Neural crest cell (in vitro differentiated cells): ENCODE data around the gene SP3. TPM values are rescaled to one million over a fixed set of nuclear protein-coding genes. Genes with fewer than 3 reads are reported as not detected.

Experiments used
- DNase-seq: peaks from one replicate; pipeline ENCODE4 v3.0.0; 2021; ENCODE audit warnings: low read depth, mixed read lengths, low spot score
- H3K27ac Mint-ChIP-seq: one replicate; pipeline ENCODE4 v1.8.0; 2021; ENCODE audit warnings: mild to moderate bottlenecking, mixed read lengths; ENCODE audit not compliant: unreplicated experiment
- H3K27me3 Mint-ChIP-seq: 2 replicates; pipeline ENCODE4 v1.8.0; 2021; ENCODE audit warnings: low read depth, mild to moderate bottlenecking, mixed read lengths
- H3K36me3 Mint-ChIP-seq: 2 replicates; pipeline ENCODE4 v1.8.0; 2021; ENCODE audit warnings: low read depth, mild to moderate bottlenecking, mixed read lengths
- H3K4me1 Mint-ChIP-seq: 2 replicates; pipeline ENCODE4 v1.8.0; 2021; ENCODE audit warnings: mixed read lengths
- H3K4me3 Mint-ChIP-seq: one replicate; pipeline ENCODE4 v1.8.0; 2021; ENCODE audit warnings: mild to moderate bottlenecking, mixed read lengths
- H3K9me3 Mint-ChIP-seq: 2 replicates; pipeline ENCODE4 v1.8.0; 2021; ENCODE audit warnings: mixed read lengths
- total RNA-seq: library from RNA; stranded (reverse); gene quantifications from 2 replicates; pipeline ENCODE4 v1.2.1, GENCODE V29; 2021
- TF ChIP-seq, protein P1 (sequence below): fragments of 200-600 bp; sonication (generic); conservative IDR thresholded peaks from 2 replicates; pipeline ENCODE4 v1.5.0; 2021; ENCODE audit warnings: antibody characterized with exemption, mild to moderate bottlenecking

Gene SP3
- total RNA-seq, 1 donor from 2014 or later, result 105 TPM

DNA sequence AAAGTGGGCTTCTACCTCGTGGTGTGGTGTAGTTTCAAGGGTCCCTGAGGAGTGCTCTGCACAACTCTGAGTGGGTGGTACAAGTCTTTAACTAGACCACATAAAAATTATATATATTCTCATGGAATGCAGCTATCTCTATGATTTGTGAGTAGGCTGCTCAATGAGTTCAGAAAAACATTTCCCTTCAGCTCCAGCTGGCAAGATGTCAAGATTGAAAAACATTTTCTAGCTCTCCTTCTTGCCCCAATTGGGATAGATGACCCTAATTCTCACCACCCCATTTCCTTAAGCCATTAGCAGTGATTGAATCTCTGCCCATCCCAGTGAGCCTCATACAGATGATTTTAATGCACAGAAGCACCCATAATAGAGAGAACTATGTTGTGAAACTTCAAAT lies 28.3 kb upstream of the SP3 start:
- H3K4me1 Mint-ChIP-seq, result no peaks in the 10 kb centered on the region
- no peak overlapping the region for H3K27ac Mint-ChIP-seq
- no peak overlapping the region for H3K4me3 Mint-ChIP-seq
- H3K27me3 Mint-ChIP-seq, result peaks cover 4% of the 10 kb centered on the region
- no peaks in the 10 kb centered on the region for H3K9me3 Mint-ChIP-seq
- TF ChIP-seq, protein P1, sequence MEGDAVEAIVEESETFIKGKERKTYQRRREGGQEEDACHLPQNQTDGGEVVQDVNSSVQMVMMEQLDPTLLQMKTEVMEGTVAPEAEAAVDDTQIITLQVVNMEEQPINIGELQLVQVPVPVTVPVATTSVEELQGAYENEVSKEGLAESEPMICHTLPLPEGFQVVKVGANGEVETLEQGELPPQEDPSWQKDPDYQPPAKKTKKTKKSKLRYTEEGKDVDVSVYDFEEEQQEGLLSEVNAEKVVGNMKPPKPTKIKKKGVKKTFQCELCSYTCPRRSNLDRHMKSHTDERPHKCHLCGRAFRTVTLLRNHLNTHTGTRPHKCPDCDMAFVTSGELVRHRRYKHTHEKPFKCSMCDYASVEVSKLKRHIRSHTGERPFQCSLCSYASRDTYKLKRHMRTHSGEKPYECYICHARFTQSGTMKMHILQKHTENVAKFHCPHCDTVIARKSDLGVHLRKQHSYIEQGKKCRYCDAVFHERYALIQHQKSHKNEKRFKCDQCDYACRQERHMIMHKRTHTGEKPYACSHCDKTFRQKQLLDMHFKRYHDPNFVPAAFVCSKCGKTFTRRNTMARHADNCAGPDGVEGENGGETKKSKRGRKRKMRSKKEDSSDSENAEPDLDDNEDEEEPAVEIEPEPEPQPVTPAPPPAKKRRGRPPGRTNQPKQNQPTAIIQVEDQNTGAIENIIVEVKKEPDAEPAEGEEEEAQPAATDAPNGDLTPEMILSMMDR, result no peak
- no peak for DNase-seq
- no peaks in the 10 kb centered on the region for H3K36me3 Mint-ChIP-seq

DNA sequence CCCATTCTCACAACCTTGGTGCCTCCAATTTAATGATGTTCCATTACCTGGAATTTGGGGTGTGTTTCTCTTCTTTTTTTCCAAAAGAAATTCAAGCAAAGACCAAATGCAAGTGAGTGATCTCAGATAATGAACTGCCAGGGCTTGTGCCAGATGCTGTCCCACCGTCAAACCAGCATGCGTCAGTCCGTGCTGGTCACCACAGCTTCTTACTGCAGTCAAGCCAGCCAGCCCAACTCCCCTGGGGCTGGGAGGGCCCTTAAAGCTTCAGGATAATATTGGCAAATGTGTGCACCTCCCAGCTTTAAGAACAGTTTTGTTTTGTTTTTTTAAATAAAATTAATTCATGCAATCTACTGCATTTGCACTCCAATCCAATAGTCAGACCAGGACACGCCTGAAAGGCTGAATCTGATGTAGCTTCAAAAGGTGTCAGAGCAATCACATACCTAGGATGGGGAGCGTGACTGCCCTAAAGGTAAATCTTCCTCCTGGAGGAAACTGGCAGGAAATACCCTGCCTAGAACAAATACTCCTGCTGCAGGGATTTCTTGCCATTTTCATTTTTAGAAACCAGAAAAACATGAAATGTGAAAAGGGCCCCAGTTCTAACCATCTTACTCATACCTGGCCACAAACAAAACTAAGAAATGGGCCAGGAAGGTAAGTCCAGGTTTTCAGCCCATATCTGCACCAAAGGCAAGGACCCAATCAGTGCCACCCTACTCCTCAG lies 26.8 kb upstream of the SP3 start:
- Mint-ChIP-seq H3K4me3 (no peak overlapping the region), H3K27ac (no peak overlapping the region), H3K36me3 (no peaks in the 10 kb centered on the region), H3K4me1 (no peaks in the 10 kb centered on the region), H3K9me3 (no peaks in the 10 kb centered on the region), H3K27me3 (peaks cover 4% of the 10 kb centered on the region)
- DNase-seq, result no peak
- TF ChIP-seq, protein P1, result no peak

DNA sequence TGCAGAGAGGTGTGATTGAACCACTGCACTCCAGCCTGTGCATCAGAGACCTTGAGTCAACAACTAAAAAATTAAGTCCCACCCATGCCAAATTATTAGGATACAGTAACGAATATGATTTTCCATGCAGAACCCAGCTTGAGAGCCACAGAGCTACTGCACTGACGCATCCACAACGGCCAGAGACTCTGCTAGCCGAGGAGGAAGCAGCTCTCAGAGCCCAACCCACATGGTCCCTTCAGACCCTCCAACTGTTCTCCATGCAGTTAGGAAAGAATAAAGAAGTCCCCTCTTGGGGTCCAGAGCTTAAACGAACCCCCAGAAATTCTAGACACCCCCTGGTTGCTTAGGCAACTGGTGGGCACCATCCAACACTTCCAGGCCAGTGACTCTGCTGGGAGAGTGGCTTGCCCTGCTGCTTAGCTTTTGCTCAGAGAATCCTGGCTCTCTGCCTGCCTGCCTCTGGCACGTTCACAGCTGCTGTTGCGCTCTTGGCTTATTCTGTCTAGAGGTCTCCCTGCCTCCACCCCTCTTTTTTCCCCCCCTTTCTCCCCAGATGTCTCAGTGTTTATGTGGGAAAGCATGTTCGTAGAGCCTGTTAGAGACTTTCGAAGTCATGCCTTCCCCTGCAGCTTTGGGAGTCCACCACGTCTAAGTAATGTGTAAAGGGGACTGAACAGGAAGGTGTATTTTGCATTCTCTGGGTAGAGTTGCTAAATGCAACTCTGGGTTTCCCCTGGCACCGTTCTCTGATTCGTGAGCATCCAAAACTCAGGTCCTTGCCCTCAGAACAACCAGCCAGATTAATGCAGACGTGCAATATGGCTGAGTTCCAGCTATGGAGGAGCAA lies 26.0 kb upstream of the SP3 start:
- peaks cover 4% of the 10 kb centered on the region for H3K27me3 Mint-ChIP-seq

DNA sequence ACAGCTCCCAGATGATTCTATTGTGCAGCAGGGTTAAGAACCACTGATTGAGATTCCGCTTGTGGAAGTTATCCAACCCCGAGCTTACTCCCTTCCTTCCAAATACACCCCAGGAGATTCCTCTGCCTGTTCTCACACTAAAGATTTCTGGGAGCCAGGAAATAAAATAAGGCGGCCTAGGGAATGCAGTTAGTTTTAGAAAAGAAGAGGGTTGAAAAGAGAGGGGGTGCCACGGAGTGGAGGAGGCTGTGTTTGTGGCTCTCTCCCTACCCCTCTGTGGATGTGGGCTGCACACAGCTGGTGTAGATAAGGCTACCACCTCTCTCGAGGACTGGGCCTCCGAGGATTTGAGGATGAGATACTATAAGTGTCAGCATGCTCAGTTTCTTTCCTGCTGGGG lies 25.1 kb upstream of the SP3 start:
- Mint-ChIP-seq H3K36me3 (no peaks in the 10 kb centered on the region), H3K9me3 (no peaks in the 10 kb centered on the region), H3K27me3 (peaks cover 4% of the 10 kb centered on the region), H3K4me3 (no peak overlapping the region), H3K4me1 (no peaks in the 10 kb centered on the region), H3K27ac (no peak overlapping the region)
- TF ChIP-seq, protein P1, result no peak
- DNase-seq, result no peak

More for the DNA sequence above, 26.0 kb upstream of the SP3 start:
- H3K27ac Mint-ChIP-seq, result no peak overlapping the region
- H3K36me3 Mint-ChIP-seq, result no peaks in the 10 kb centered on the region
- H3K9me3 Mint-ChIP-seq, result no peaks in the 10 kb centered on the region
- TF ChIP-seq, protein P1, result no peak
- no peak overlapping the region for H3K4me3 Mint-ChIP-seq
- no peak for DNase-seq
- H3K4me1 Mint-ChIP-seq, result no peaks in the 10 kb centered on the region

DNA sequence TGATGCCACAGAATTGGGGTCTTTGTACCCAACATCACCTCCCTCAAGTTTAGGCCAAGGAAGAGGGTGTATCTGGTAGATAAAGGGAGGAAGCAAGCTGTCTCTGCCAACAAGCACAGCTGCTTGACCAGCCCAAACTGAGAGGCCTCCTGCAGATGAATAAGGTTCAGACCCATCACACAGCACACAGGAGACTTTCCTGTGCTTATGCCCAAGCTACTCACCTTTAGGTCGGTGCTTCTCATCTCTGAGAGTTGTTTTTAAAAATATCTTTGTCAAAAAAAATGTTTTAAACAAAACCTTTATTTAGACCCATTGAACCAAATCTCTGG lies 24.7 kb upstream of the SP3 start:
- TF ChIP-seq, protein P1, result no peak
- H3K9me3 Mint-ChIP-seq, result no peaks in the 10 kb centered on the region
- DNase-seq, result no peak
- peaks cover 2% of the 10 kb centered on the region for H3K27me3 Mint-ChIP-seq
- no peak overlapping the region for H3K4me3 Mint-ChIP-seq
- H3K4me1 Mint-ChIP-seq, result no peaks in the 10 kb centered on the region
- H3K27ac Mint-ChIP-seq, result no peak overlapping the region
- H3K36me3 Mint-ChIP-seq, result no peaks in the 10 kb centered on the region
